ENCODE results near the gene RAB37.

Gene RAB37

DNA sequence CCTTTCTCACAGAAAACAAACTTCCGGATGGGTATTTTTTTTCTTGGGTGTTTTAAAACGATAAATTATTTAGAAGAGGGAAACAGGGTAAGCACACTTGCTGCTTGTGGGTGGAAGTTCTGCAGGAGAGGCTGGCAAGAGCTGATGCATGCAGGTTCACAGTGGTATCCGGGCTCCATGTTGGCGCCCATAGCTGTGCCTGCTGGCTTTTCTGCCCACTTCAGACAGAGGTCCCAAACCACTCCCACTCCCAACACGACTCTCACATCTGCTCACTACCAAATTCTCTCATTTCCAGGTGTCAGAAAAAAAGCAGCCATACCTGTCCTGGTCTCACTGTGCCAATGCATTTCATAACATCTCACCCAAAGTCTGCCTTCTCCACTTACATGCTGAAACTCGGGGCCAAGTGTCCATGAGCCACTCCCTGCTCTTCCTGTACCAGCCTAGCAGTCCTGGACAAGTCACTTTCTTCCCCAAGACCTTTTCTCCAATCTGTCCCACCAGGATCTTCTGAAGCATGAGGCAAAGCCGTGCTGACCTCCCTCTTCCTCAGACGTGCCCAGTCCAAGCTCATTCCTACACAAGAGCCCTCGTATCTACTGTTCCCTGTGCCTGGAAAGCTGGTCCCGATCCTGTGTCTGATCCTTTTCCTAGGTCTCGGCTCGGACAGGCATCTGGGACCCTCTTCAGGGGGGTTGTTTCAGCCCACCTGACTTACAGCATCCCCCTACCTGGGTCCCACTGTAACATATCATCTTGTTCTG lies 25.8 kb upstream of the RAB37 start:
- H3K14ac ChIP-seq (ENCODE audit: low read length) = no peak overlapping the region
- no peak overlapping the region for H2BK5ac ChIP-seq (ENCODE audit: low read depth, low read length, poor library complexity)
- no peak overlapping the region for H2BK120ac ChIP-seq (ENCODE audit: insufficient read depth, low read length, poor library complexity)
- DNase-seq = no peak
- H3K4me2 ChIP-seq (ENCODE audit: low read length) = no peak overlapping the region
- no peak overlapping the region for H3K23ac ChIP-seq (ENCODE audit: low read length)
- no peaks in the 10 kb centered on the region for H3K27me3 ChIP-seq (ENCODE audit: insufficient read depth, low read length)
- no peak overlapping the region for H2AFZ ChIP-seq (ENCODE audit: insufficient read depth, low read length, poor library complexity)
- H4K12ac ChIP-seq (ENCODE audit: low read depth, low read length) = no peak overlapping the region
- no peaks in the 10 kb centered on the region for H3K36me3 ChIP-seq (ENCODE audit: control insufficient read depth in 1 of 2, insufficient read depth in 2 of 2, low read length in 2 of 2)
- no peak overlapping the region for H3K9ac ChIP-seq (ENCODE audit: low read length)
- H3K4ac ChIP-seq (ENCODE audit: low read depth, low read length) = no peak overlapping the region
- no CpG with 5 or more reads among the region's 12 CpGs for WGBS (ENCODE audit: extremely low coverage, insufficient coverage, insufficient read length)
- no peaks in the 10 kb centered on the region for H3K9me3 ChIP-seq (ENCODE audit: insufficient read depth, low read depth, low read length)
- H3K27ac ChIP-seq (ENCODE audit: low read depth, low read length) = no peak overlapping the region
- no peak overlapping the region for H2AK5ac ChIP-seq (ENCODE audit: low read length)
- no peaks in the 10 kb centered on the region for H3K79me1 ChIP-seq (ENCODE audit: low read length)
- no peak overlapping the region for H2BK12ac ChIP-seq (ENCODE audit: low read length)
- no peak overlapping the region for H3K18ac ChIP-seq (ENCODE audit: low read length)
- no peak overlapping the region for H3K4me3 ChIP-seq (ENCODE audit: low read depth, low read length)
- H4K91ac ChIP-seq (ENCODE audit: low read depth, low read length) = no peak overlapping the region
- no peaks in the 10 kb centered on the region for H3K4me1 ChIP-seq (ENCODE audit: control insufficient read depth in 1 of 2, insufficient read depth in 2 of 2, low read length in 2 of 2)
- no peak overlapping the region for H4K8ac ChIP-seq (ENCODE audit: low read depth, low read length)
- no peaks in the 10 kb centered on the region for H3K79me2 ChIP-seq (ENCODE audit: control insufficient read depth, insufficient read depth, low read length, poor library complexity)

GRCh38 chr17:74712301-74712700 lies 24.8 kb upstream of the RAB37 start:
- Histone ChIP-seq H3K36me3 (ENCODE audit: control insufficient read depth in 1 of 2, insufficient read depth in 2 of 2, low read length in 2 of 2) (no peaks in the 10 kb centered on the region), H4K12ac (ENCODE audit: low read depth, low read length) (no peak overlapping the region), H2AK5ac (ENCODE audit: low read length) (no peak overlapping the region), H4K91ac (ENCODE audit: low read depth, low read length) (no peak overlapping the region), H3K4me2 (ENCODE audit: low read length) (no peak overlapping the region), H3K4me3 (ENCODE audit: low read depth, low read length) (no peak overlapping the region), H3K79me1 (ENCODE audit: low read length) (no peaks in the 10 kb centered on the region), H3K18ac (ENCODE audit: low read length) (no peak overlapping the region), H2BK120ac (ENCODE audit: insufficient read depth, low read length, poor library complexity) (no peak overlapping the region), H2BK5ac (ENCODE audit: low read depth, low read length, poor library complexity) (no peak overlapping the region), H3K14ac (ENCODE audit: low read length) (no peak overlapping the region), H3K23ac (ENCODE audit: low read length) (no peak overlapping the region), H3K27me3 (ENCODE audit: insufficient read depth, low read length) (no peaks in the 10 kb centered on the region), H3K79me2 (ENCODE audit: control insufficient read depth, insufficient read depth, low read length, poor library complexity) (no peaks in the 10 kb centered on the region), H3K27ac (ENCODE audit: low read depth, low read length) (no peak overlapping the region), H2BK12ac (ENCODE audit: low read length) (no peak overlapping the region), H4K8ac (ENCODE audit: low read depth, low read length) (no peak overlapping the region), H3K4ac (ENCODE audit: low read depth, low read length) (no peak overlapping the region), H3K9me3 (ENCODE audit: insufficient read depth, low read depth, low read length) (no peaks in the 10 kb centered on the region), H3K9ac (ENCODE audit: low read length) (no peak overlapping the region), H3K4me1 (ENCODE audit: control insufficient read depth in 1 of 2, insufficient read depth in 2 of 2, low read length in 2 of 2) (no peaks in the 10 kb centered on the region), H2AFZ (ENCODE audit: insufficient read depth, low read length, poor library complexity) (no peak overlapping the region)
- WGBS (ENCODE audit: extremely low coverage, insufficient coverage, insufficient read length) = no CpG with 5 or more reads among the region's 7 CpGs
- no peak for DNase-seq

GRCh38 chr17:74712756-74713155 lies 24.3 kb upstream of the RAB37 start, which contains the start of gene CD300LF:
Gene CD300LF (minus strand): TSS chr17:74712923. CDS start chr17:74712866, 57 bp downstream.
- Histone ChIP-seq H3K79me1 (ENCODE audit: low read length) (no peaks in the 10 kb centered on the region), H3K4me1 (ENCODE audit: control insufficient read depth in 1 of 2, insufficient read depth in 2 of 2, low read length in 2 of 2) (no peaks in the 10 kb centered on the region), H4K91ac (ENCODE audit: low read depth, low read length) (no peak within 1 kb of the TSS), H3K36me3 (ENCODE audit: control insufficient read depth in 1 of 2, insufficient read depth in 2 of 2, low read length in 2 of 2) (no peaks in the 10 kb centered on the region), H2AFZ (ENCODE audit: insufficient read depth, low read length, poor library complexity) (no peak within 1 kb of the TSS), H3K79me2 (ENCODE audit: control insufficient read depth, insufficient read depth, low read length, poor library complexity) (no peaks in the 10 kb centered on the region), H3K9ac (ENCODE audit: low read length) (no peak within 1 kb of the TSS), H4K8ac (ENCODE audit: low read depth, low read length) (no peak within 1 kb of the TSS), H3K27ac (ENCODE audit: low read depth, low read length) (no peak within 1 kb of the TSS), H2BK5ac (ENCODE audit: low read depth, low read length, poor library complexity) (no peak within 1 kb of the TSS), H4K12ac (ENCODE audit: low read depth, low read length) (no peak within 1 kb of the TSS), H3K4me2 (ENCODE audit: low read length) (no peak within 1 kb of the TSS), H3K27me3 (ENCODE audit: insufficient read depth, low read length) (no peaks in the 10 kb centered on the region), H3K4ac (ENCODE audit: low read depth, low read length) (no peak within 1 kb of the TSS), H3K23ac (ENCODE audit: low read length) (no peak within 1 kb of the TSS), H2BK120ac (ENCODE audit: insufficient read depth, low read length, poor library complexity) (no peak within 1 kb of the TSS), H3K4me3 (ENCODE audit: low read depth, low read length) (no peak within 1 kb of the TSS), H3K14ac (ENCODE audit: low read length) (no peak within 1 kb of the TSS), H3K18ac (ENCODE audit: low read length) (no peak within 1 kb of the TSS), H3K9me3 (ENCODE audit: insufficient read depth, low read depth, low read length) (no peaks in the 10 kb centered on the region), H2BK12ac (ENCODE audit: low read length) (no peak within 1 kb of the TSS), H2AK5ac (ENCODE audit: low read length) (no peak within 1 kb of the TSS)
- DNase-seq = peak; percentile 6 to 15
- WGBS (ENCODE audit: extremely low coverage, insufficient coverage, insufficient read length) = no CpG with 5 or more reads among the region's 8 CpGs

DNA sequence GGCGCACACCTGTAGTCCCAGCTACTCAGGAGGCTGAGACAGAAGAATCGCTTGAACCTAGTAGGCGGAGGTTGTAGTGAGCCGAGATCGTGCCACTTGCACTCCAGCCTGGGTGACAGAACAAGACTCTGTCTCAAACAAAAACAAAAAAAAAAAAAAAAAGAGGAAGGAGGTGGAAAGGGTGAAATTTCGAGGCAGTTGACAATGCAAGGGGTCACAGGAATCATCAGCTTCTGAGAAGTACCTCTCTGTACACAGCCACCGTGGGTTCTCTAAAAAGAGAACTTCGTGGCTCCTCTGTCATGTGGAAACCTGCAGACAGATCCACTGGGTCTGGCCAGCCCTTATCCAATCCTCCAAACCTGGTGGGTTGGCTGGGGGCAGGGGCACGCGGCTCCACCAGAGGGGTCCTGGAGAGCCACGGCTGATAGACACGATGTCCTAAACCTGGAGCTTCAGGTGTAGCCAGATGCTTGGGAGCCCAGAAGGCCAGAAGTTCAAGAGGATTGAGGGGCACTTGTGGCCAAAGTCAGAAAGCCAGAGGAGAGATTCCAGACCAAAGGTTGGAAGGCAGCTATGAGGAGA lies 23.8 kb upstream of the RAB37 start:
- Histone ChIP-seq H2BK120ac (ENCODE audit: insufficient read depth, low read length, poor library complexity) (no peak overlapping the region), H3K4me2 (ENCODE audit: low read length) (no peak overlapping the region), H4K91ac (ENCODE audit: low read depth, low read length) (no peak overlapping the region), H2AK5ac (ENCODE audit: low read length) (no peak overlapping the region), H3K4me3 (ENCODE audit: low read depth, low read length) (no peak overlapping the region), H4K8ac (ENCODE audit: low read depth, low read length) (no peak overlapping the region), H3K18ac (ENCODE audit: low read length) (no peak overlapping the region), H3K14ac (ENCODE audit: low read length) (no peak overlapping the region), H3K27me3 (ENCODE audit: insufficient read depth, low read length) (no peaks in the 10 kb centered on the region), H2AFZ (ENCODE audit: insufficient read depth, low read length, poor library complexity) (no peak overlapping the region), H3K4ac (ENCODE audit: low read depth, low read length) (no peak overlapping the region), H3K9me3 (ENCODE audit: insufficient read depth, low read depth, low read length) (no peaks in the 10 kb centered on the region), H4K12ac (ENCODE audit: low read depth, low read length) (no peak overlapping the region), H3K27ac (ENCODE audit: low read depth, low read length) (no peak overlapping the region), H3K36me3 (ENCODE audit: control insufficient read depth in 1 of 2, insufficient read depth in 2 of 2, low read length in 2 of 2) (no peaks in the 10 kb centered on the region), H2BK12ac (ENCODE audit: low read length) (no peak overlapping the region), H2BK5ac (ENCODE audit: low read depth, low read length, poor library complexity) (no peak overlapping the region), H3K9ac (ENCODE audit: low read length) (no peak overlapping the region), H3K79me1 (ENCODE audit: low read length) (no peaks in the 10 kb centered on the region), H3K79me2 (ENCODE audit: control insufficient read depth, insufficient read depth, low read length, poor library complexity) (no peaks in the 10 kb centered on the region), H3K23ac (ENCODE audit: low read length) (no peak overlapping the region), H3K4me1 (ENCODE audit: control insufficient read depth in 1 of 2, insufficient read depth in 2 of 2, low read length in 2 of 2) (no peaks in the 10 kb centered on the region)
- WGBS (ENCODE audit: extremely low coverage, insufficient coverage, insufficient read length) = no CpG with 5 or more reads among the region's 12 CpGs
- DNase-seq = no peak
